Raji (cell line): ENCODE results near the gene MIGA2.

Experiments used
- POLR2A ChIP-seq: IDR thresholded peaks from 2 replicates; pipeline ENCODE4 v1.6.1; 2011; ENCODE audit warnings: low read depth, low read length, control low read depth; ENCODE audit not compliant: insufficient read depth

MIGA2 gene

GRCh38 chr9:129108805-129109536, 72.5 kb downstream of the MIGA2 start:
- no peak for TF ChIP-seq POLR2A

- TF ChIP-seq POLR2A = no peak
Measured at GRCh38 chr9:129109537-129109903, 73.1 kb downstream of the MIGA2 start.

GRCh38 chr9:129109952-129110739, 73.7 kb downstream of the MIGA2 start:
- TF ChIP-seq POLR2A = no peak

GRCh38 chr9:129110740-129111527, 74.5 kb downstream of the MIGA2 start, which contains the start of the genes CRAT and PTPA:
Gene CRAT, minus strand, starts transcription at chr9:129110793. Its CDS starts 284 bp downstream, at chr9:129110509.
Gene PTPA, plus strand, starts transcription at chr9:129111415. Its CDS starts 186 bp downstream, at chr9:129111601.
- TF ChIP-seq POLR2A = peak; percentile 99

- TF ChIP-seq POLR2A = no peak
Measured at GRCh38 chr9:129111528-129112151, 75.2 kb downstream of the MIGA2 start.

- no peak for TF ChIP-seq POLR2A
Measured at GRCh38 chr9:129113645-129114304, 77.3 kb downstream of the MIGA2 start.

- TF ChIP-seq POLR2A = no peak
Measured at GRCh38 chr9:129118799-129119198, 82.4 kb downstream of the MIGA2 start.

GRCh38 chr9:129121483-129121882, 85.1 kb downstream of the MIGA2 start:
- TF ChIP-seq POLR2A = no peak
